Duodenal mucosa (tissue), 2 donors: ENCODE data around the gene NPEPL1.
"Not testable (repeated sequence)": the region's sequence is repeated elsewhere in the genome, so short reads cannot be mapped to it uniquely, and the experiment has no call there.

Experiments
- H3K27ac ChIP-seq: one replicate; pipeline ENCODE4 v1.7.0; 2013; ENCODE audit warnings: low read depth, low read length
- H3K27me3 ChIP-seq, 2 donors: one replicate each; pipeline ENCODE4 v1.7.0; 2013; ENCODE audit warnings: low read length in 2 of 2, control low read depth in 1 of 2; ENCODE audit not compliant: insufficient read depth in 2 of 2, control insufficient read depth in 1 of 2
- H3K36me3 ChIP-seq, 2 donors: one replicate each; pipeline ENCODE4 v1.7.0; 2013; ENCODE audit warnings: low read length in 2 of 2, control low read depth in 1 of 2; ENCODE audit not compliant: insufficient read depth in 2 of 2, control insufficient read depth in 1 of 2
- H3K4me1 ChIP-seq, 2 donors: one replicate each; pipeline ENCODE4 v1.7.0; 2013; ENCODE audit warnings: low read length in 2 of 2, control low read depth in 1 of 2; ENCODE audit not compliant: insufficient read depth in 2 of 2, control insufficient read depth in 1 of 2
- H3K4me3 ChIP-seq, 2 donors: one replicate each; pipeline ENCODE4 v1.7.0; 2013; ENCODE audit warnings: low read length in 2 of 2, low read depth in 1 of 2
- H3K9ac ChIP-seq, 2 donors: one replicate each; pipeline ENCODE4 v1.7.0; 2013; ENCODE audit warnings: low read length in 2 of 2, low read depth in 1 of 2
- H3K9me3 ChIP-seq, 2 donors: one replicate each; pipeline ENCODE4 v1.7.0; 2013; ENCODE audit warnings: low read length in 2 of 2, control low read depth in 1 of 2; ENCODE audit not compliant: control insufficient read depth in 1 of 2

The NPEPL1 gene

GRCh38 chr20:58749098-58749769 lies 56.6 kb downstream of the NPEPL1 start:
- H3K4me1 ChIP-seq = no peaks in the 10 kb centered on the region

GRCh38 chr20:58749979-58750378 lies 57.4 kb downstream of the NPEPL1 start:
- no peak overlapping the region for H3K4me3 ChIP-seq
- no peaks in the 10 kb centered on the region for H3K36me3 ChIP-seq
- H3K9me3 ChIP-seq = no peaks in the 10 kb centered on the region
- H3K27ac ChIP-seq = no peak overlapping the region
- H3K4me1 ChIP-seq = no peaks in the 10 kb centered on the region
- peaks cover 0 to 3% of the 10 kb centered on the region in 2 donors for H3K27me3 ChIP-seq
- H3K9ac ChIP-seq = no peak overlapping the region

More at GRCh38 chr20:58749098-58749769, 56.6 kb downstream of the NPEPL1 start:
- Histone ChIP-seq H3K36me3 (no peaks in the 10 kb centered on the region), H3K9ac (no peak overlapping the region), H3K4me3 (no peak overlapping the region), H3K9me3 (no peaks in the 10 kb centered on the region), H3K27me3 (peaks cover 0 to 3% of the 10 kb centered on the region in 2 donors), H3K27ac (no peak overlapping the region)

- H3K9ac ChIP-seq, H3K36me3 ChIP-seq, H3K4me3 ChIP-seq, H3K27me3 ChIP-seq, H3K27ac ChIP-seq, H3K4me1 ChIP-seq, H3K9me3 ChIP-seq: not testable (repeated sequence)
Observed at GRCh38 chr20:58750706-58751105, 58.1 kb downstream of the NPEPL1 start.

- Histone ChIP-seq H3K9me3 (no peaks in the 10 kb centered on the region), H3K27me3 (peaks cover 0 to 3% of the 10 kb centered on the region in 2 donors), H3K27ac (no peak overlapping the region), H3K36me3 (no peaks in the 10 kb centered on the region), H3K4me3 (no peak overlapping the region), H3K4me1 (no peaks in the 10 kb centered on the region), H3K9ac (no peak overlapping the region)
Observed at GRCh38 chr20:58751979-58752378, 59.4 kb downstream of the NPEPL1 start.

GRCh38 chr20:58752565-58752964 lies 60.0 kb downstream of the NPEPL1 start:
- no peaks in the 10 kb centered on the region for H3K36me3 ChIP-seq
- H3K9ac ChIP-seq = no peak overlapping the region
- H3K4me3 ChIP-seq = no peak overlapping the region
- no peak overlapping the region for H3K27ac ChIP-seq
- peaks cover 0 to 3% of the 10 kb centered on the region in 2 donors for H3K27me3 ChIP-seq
- H3K9me3 ChIP-seq = no peaks in the 10 kb centered on the region
- no peaks in the 10 kb centered on the region for H3K4me1 ChIP-seq

- Histone ChIP-seq H3K36me3 (no peaks in the 10 kb centered on the region), H3K4me1 (no peaks in the 10 kb centered on the region), H3K27me3 (no peaks in the 10 kb centered on the region), H3K9ac (no peak overlapping the region), H3K9me3 (no peaks in the 10 kb centered on the region), H3K27ac (no peak overlapping the region), H3K4me3 (no peak overlapping the region)
Observed at GRCh38 chr20:58753267-58753921, 60.8 kb downstream of the NPEPL1 start.

- H3K36me3 ChIP-seq = no peaks in the 10 kb centered on the region
- no peak overlapping the region for H3K27ac ChIP-seq
- no peak overlapping the region for H3K9ac ChIP-seq
- H3K4me1 ChIP-seq = no peaks in the 10 kb centered on the region
- H3K27me3 ChIP-seq = no peaks in the 10 kb centered on the region
- H3K9me3 ChIP-seq = no peaks in the 10 kb centered on the region
- no peak overlapping the region for H3K4me3 ChIP-seq
Observed at GRCh38 chr20:58753922-58754551, 61.4 kb downstream of the NPEPL1 start.

GRCh38 chr20:58754584-58754983 lies 62.0 kb downstream of the NPEPL1 start:
- H3K4me1 ChIP-seq = no peaks in the 10 kb centered on the region
- no peak overlapping the region for H3K4me3 ChIP-seq
- H3K27ac ChIP-seq = no peak overlapping the region
- H3K27me3 ChIP-seq = no peaks in the 10 kb centered on the region
- no peak overlapping the region for H3K9ac ChIP-seq
- H3K36me3 ChIP-seq = no peaks in the 10 kb centered on the region
- H3K9me3 ChIP-seq = no peaks in the 10 kb centered on the region

GRCh38 chr20:58755062-58755697 lies 62.6 kb downstream of the NPEPL1 start:
- no peaks in the 10 kb centered on the region for H3K27me3 ChIP-seq

More at GRCh38 chr20:58755062-58755697, 62.6 kb downstream of the NPEPL1 start:
- Histone ChIP-seq H3K36me3 (no peaks in the 10 kb centered on the region), H3K9me3 (no peaks in the 10 kb centered on the region), H3K4me1 (no peaks in the 10 kb centered on the region), H3K4me3 (no peak overlapping the region), H3K9ac (no peak overlapping the region), H3K27ac (no peak overlapping the region)
